Measurements from ENCODE around the gene UBXN7. TPM values are rescaled to one million over a fixed set of nuclear protein-coding genes. Genes with fewer than 3 reads are reported as not detected.
"Not testable (repeated sequence)": the region's sequence is repeated elsewhere in the genome, so short reads cannot be mapped to it uniquely, and the experiment has no call there.

The UBXN7 gene
- total and polyA plus RNA-seq, 4 donors, result 5.2 to 45.8 (median 25.3) TPM

GRCh38 chr3:196390116-196390515 lies 42.1 kb downstream of the UBXN7 start:
- H3K27ac ChIP-seq (ENCODE audit: low read depth in 1 of 2, low read length in 1 of 2), result no peak overlapping the region
- DNase-seq (no peak), ATAC-seq (ENCODE audit: insufficient read depth, low FRiP score) (no peak)
- H3K4me1 ChIP-seq (ENCODE audit: control insufficient read depth in 5 of 5, insufficient read depth in 5 of 5, low read length in 5 of 5), result no peaks in the 10 kb centered on the region
- H3K27me3 ChIP-seq (ENCODE audit: control insufficient read depth in 3 of 3, insufficient read depth in 3 of 3, low read length in 2 of 3), result no peaks in the 10 kb centered on the region
- no peak for TF ChIP-seq CTCF (IDR thresholded peaks at IDR 0.05; ENCODE audit: control extremely low read depth, extremely low read depth)
- H3K36me3 ChIP-seq (ENCODE audit: control insufficient read depth in 4 of 4, insufficient read depth in 4 of 4, low read length in 4 of 4), result peaks cover 15 to 31% (median 18%) of the 10 kb centered on the region in 4 donors
- no peak overlapping the region for H3K9ac ChIP-seq (ENCODE audit: insufficient read depth in 1 of 2, low read length in 2 of 2)
- WGBS, 2 donors, result 98% methylated on average over 3 of the region's 3 CpGs
- no peak overlapping the region for H3K4me3 ChIP-seq
- no peaks in the 10 kb centered on the region for H3K9me3 ChIP-seq (ENCODE audit: control insufficient read depth in 4 of 4, insufficient read depth in 3 of 4, low read length in 3 of 4)

- 73 to 91% methylated on average over 3 of the region's 3 CpGs for WGBS, 2 donors
- ATAC-seq (ENCODE audit: insufficient read depth, low FRiP score) (no peak), DNase-seq (no peak)
Observed at GRCh38 chr3:196388956-196389355, 43.3 kb downstream of the UBXN7 start.

GRCh38 chr3:196387941-196388340 lies 44.3 kb downstream of the UBXN7 start:
- not testable (repeated sequence) for H3K27ac ChIP-seq (ENCODE audit: low read depth in 1 of 2, low read length in 1 of 2); DNase-seq; H3K4me1 ChIP-seq (ENCODE audit: control insufficient read depth in 5 of 5, insufficient read depth in 5 of 5, low read length in 5 of 5); ATAC-seq (ENCODE audit: insufficient read depth, low FRiP score); H3K9ac ChIP-seq (ENCODE audit: insufficient read depth in 1 of 2, low read length in 2 of 2); H3K9me3 ChIP-seq (ENCODE audit: control insufficient read depth in 4 of 4, insufficient read depth in 3 of 4, low read length in 3 of 4); H3K4me3 ChIP-seq; H3K27me3 ChIP-seq (ENCODE audit: control insufficient read depth in 3 of 3, insufficient read depth in 3 of 3, low read length in 2 of 3)
- H3K36me3 ChIP-seq (ENCODE audit: control insufficient read depth in 4 of 4, insufficient read depth in 4 of 4, low read length in 4 of 4), result peaks cover 12 to 29% (median 18%) of the 10 kb centered on the region in 4 donors
- WGBS, 2 donors, result 98 to 100% methylated on average over 1 to 2 of the region's 2 CpGs

More at GRCh38 chr3:196388956-196389355, 43.3 kb downstream of the UBXN7 start:
- Histone ChIP-seq H3K4me1 (ENCODE audit: control insufficient read depth in 5 of 5, insufficient read depth in 5 of 5, low read length in 5 of 5) (no peaks in the 10 kb centered on the region), H3K9ac (ENCODE audit: insufficient read depth in 1 of 2, low read length in 2 of 2) (no peak overlapping the region), H3K36me3 (ENCODE audit: control insufficient read depth in 4 of 4, insufficient read depth in 4 of 4, low read length in 4 of 4) (peaks cover 12 to 31% (median 18%) of the 10 kb centered on the region in 4 donors), H3K4me3 (no peak overlapping the region), H3K27ac (ENCODE audit: low read depth in 1 of 2, low read length in 1 of 2) (no peak overlapping the region), H3K9me3 (ENCODE audit: control insufficient read depth in 4 of 4, insufficient read depth in 3 of 4, low read length in 3 of 4) (no peaks in the 10 kb centered on the region), H3K27me3 (ENCODE audit: control insufficient read depth in 3 of 3, insufficient read depth in 3 of 3, low read length in 2 of 3) (no peaks in the 10 kb centered on the region)
- no peak for TF ChIP-seq CTCF (IDR thresholded peaks at IDR 0.05; ENCODE audit: control extremely low read depth, extremely low read depth)

GRCh38 chr3:196386797-196387196 lies 45.4 kb downstream of the UBXN7 start:
- not testable (repeated sequence) for DNase-seq; ATAC-seq (ENCODE audit: insufficient read depth, low FRiP score); H3K9me3 ChIP-seq (ENCODE audit: control insufficient read depth in 4 of 4, insufficient read depth in 3 of 4, low read length in 3 of 4); H3K4me1 ChIP-seq (ENCODE audit: control insufficient read depth in 5 of 5, insufficient read depth in 5 of 5, low read length in 5 of 5); H3K4me3 ChIP-seq; H3K9ac ChIP-seq (ENCODE audit: insufficient read depth in 1 of 2, low read length in 2 of 2); H3K27ac ChIP-seq (ENCODE audit: low read depth in 1 of 2, low read length in 1 of 2); H3K27me3 ChIP-seq (ENCODE audit: control insufficient read depth in 3 of 3, insufficient read depth in 3 of 3, low read length in 2 of 3)
- 98 to 99% methylated on average over 3 of the region's 3 CpGs for WGBS, 2 donors
- peaks cover 10 to 22% (median 15%) of the 10 kb centered on the region in 4 donors for H3K36me3 ChIP-seq (ENCODE audit: control insufficient read depth in 4 of 4, insufficient read depth in 4 of 4, low read length in 4 of 4)

GRCh38 chr3:196386034-196386433 lies 46.2 kb downstream of the UBXN7 start:
- not testable (repeated sequence) for H3K27me3 ChIP-seq (ENCODE audit: control insufficient read depth in 3 of 3, insufficient read depth in 3 of 3, low read length in 2 of 3); DNase-seq; ATAC-seq (ENCODE audit: insufficient read depth, low FRiP score); H3K27ac ChIP-seq (ENCODE audit: low read depth in 1 of 2, low read length in 1 of 2); H3K4me3 ChIP-seq; H3K9ac ChIP-seq (ENCODE audit: insufficient read depth in 1 of 2, low read length in 2 of 2); H3K4me1 ChIP-seq (ENCODE audit: control insufficient read depth in 5 of 5, insufficient read depth in 5 of 5, low read length in 5 of 5); H3K9me3 ChIP-seq (ENCODE audit: control insufficient read depth in 4 of 4, insufficient read depth in 3 of 4, low read length in 3 of 4)
- peaks cover 4 to 15% (median 9%) of the 10 kb centered on the region in 4 donors for H3K36me3 ChIP-seq (ENCODE audit: control insufficient read depth in 4 of 4, insufficient read depth in 4 of 4, low read length in 4 of 4)
- 73 to 97% methylated on average over 6 of the region's 6 CpGs for WGBS, 2 donors

- not testable (repeated sequence) for H3K27ac ChIP-seq (ENCODE audit: low read depth in 1 of 2, low read length in 1 of 2); H3K4me3 ChIP-seq; H3K4me1 ChIP-seq (ENCODE audit: control insufficient read depth in 5 of 5, insufficient read depth in 5 of 5, low read length in 5 of 5); H3K9ac ChIP-seq (ENCODE audit: insufficient read depth in 1 of 2, low read length in 2 of 2); H3K9me3 ChIP-seq (ENCODE audit: control insufficient read depth in 4 of 4, insufficient read depth in 3 of 4, low read length in 3 of 4); H3K27me3 ChIP-seq (ENCODE audit: control insufficient read depth in 3 of 3, insufficient read depth in 3 of 3, low read length in 2 of 3); ATAC-seq (ENCODE audit: insufficient read depth, low FRiP score); DNase-seq
- peaks cover 4 to 10% (median 8%) of the 10 kb centered on the region in 4 donors for H3K36me3 ChIP-seq (ENCODE audit: control insufficient read depth in 4 of 4, insufficient read depth in 4 of 4, low read length in 4 of 4)
- 93 to 99% methylated on average over 21 to 25 of the region's 25 CpGs for WGBS, 2 donors
Observed at GRCh38 chr3:196385446-196385845, 46.8 kb downstream of the UBXN7 start.
